GM23248 (cell line): ENCODE data around the gene SLC25A21.

Experiments
- EZH2 ChIP-seq: fragments of 200-600 bp; sonication (generic); IDR thresholded peaks from 2 replicates; pipeline ENCODE4 v1.6.1; 2018; ENCODE audit warnings: antibody characterized with exemption, mild to moderate bottlenecking; ENCODE audit not compliant: insufficient read depth, poor library complexity, severe bottlenecking
- EZH2phosphoT487 ChIP-seq: fragments of 200-600 bp; sonication (generic); IDR thresholded peaks from 2 replicates; pipeline ENCODE4 v1.6.1; 2018; ENCODE audit warnings: antibody characterized with exemption, moderate library complexity, mild to moderate bottlenecking, low read depth; ENCODE audit not compliant: insufficient read depth

DNA sequence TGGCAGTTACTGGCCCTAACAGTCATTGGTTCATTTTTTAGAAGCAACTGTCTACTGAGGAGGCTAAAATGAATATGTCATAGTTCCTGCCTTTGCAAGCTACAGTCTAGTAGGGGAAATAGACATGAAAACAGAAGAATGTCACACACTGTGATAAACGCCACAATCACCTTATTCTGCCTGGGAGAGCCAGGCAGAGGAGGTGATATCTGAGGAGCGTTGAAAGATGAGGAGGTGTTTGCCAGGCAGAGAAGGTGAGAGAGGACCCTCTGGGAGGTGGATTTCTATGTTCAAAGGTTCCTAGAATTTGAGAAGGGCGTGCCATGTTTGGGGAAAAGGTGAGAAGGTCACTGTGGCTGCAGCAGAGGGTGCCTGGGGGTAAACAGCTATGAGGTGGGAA is 325.0 kb downstream of the SLC25A21 start:
- TF ChIP-seq EZH2: no peak
- TF ChIP-seq EZH2phosphoT487: no peak
